BLaER1 treated with 17β-estradiol and CSF1 and Interleukin-3, amounts not matched to agents 10 nM and 100 nM (cell line): ENCODE results near the gene CTNNA3.

ENCODE experiments used
- H3K27ac ChIP-seq, 11 experiments: shearing (Covaris generic); formaldehyde crosslinking; 2 replicates each; pipeline ENCODE4 v1.8.1; 2022
- H3K27me3 ChIP-seq, 11 experiments: shearing (Covaris generic); formaldehyde crosslinking; 2 replicates each; pipeline ENCODE4 v1.8.1; 2022
- H3K36me3 ChIP-seq, 11 experiments: shearing (Covaris generic); formaldehyde crosslinking; 2 replicates each; pipeline ENCODE4 v1.8.1; 2022
- H3K4me1 ChIP-seq, 10 experiments: shearing (Covaris generic); formaldehyde crosslinking; 2 replicates each; pipeline ENCODE4 v1.8.1; 2022
- H3K4me2 ChIP-seq, 11 experiments: shearing (Covaris generic); formaldehyde crosslinking; 2 replicates each; pipeline ENCODE4 v1.8.1; 2022
- H3K4me3 ChIP-seq, 10 experiments: shearing (Covaris generic); formaldehyde crosslinking; 2 replicates each; pipeline ENCODE4 v1.8.1; 2022
- H3K9ac ChIP-seq, 11 experiments: shearing (Covaris generic); formaldehyde crosslinking; 2 replicates each; pipeline ENCODE4 v1.8.1; 2022
- H3K9me3 ChIP-seq, 11 experiments: shearing (Covaris generic); formaldehyde crosslinking; replicated peaks in 1 of 11; 2 replicates each; pipeline ENCODE4 v1.8.1; 2022
- H4K20me1 ChIP-seq, 11 experiments: shearing (Covaris generic); formaldehyde crosslinking; 2 replicates each; pipeline ENCODE4 v1.8.1; 2022
- Cebpa-rat ChIP-seq, 11 experiments: shearing (Covaris generic); IDR thresholded peaks; 2 replicates each; pipeline ENCODE4 v1.8.1; 2022

The CTNNA3 gene

DNA sequence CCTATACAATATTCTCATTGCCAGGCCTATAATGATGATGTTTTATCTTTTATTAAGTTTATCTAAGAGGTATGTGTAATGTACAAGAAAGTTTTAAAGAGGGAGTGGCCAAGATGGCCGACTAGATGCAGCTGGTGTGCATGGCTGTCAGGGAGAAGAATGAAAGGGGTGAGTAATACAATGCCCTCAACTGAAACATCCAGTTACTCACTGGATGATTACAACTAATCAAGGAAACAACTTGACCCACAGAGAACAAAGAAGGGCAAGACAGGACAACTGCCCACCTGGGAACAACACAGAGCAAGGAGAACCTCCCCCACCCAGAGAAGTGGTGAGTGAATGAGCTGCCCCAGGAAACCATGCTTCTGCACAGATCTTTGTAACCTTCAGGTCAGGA lies 1650.1 kb downstream of the CTNNA3 start:
- Histone ChIP-seq H3K9me3 (peaks cover 0 to 11% (median 6%) of the 10 kb centered on the region in 11 experiments; a peak in 8 of 22 replicates), H3K4me1 (no peaks in the 10 kb centered on the region), H3K36me3 (no peaks in the 10 kb centered on the region), H3K4me3 (no peak overlapping the region), H4K20me1 (no peaks in the 10 kb centered on the region), H3K4me2 (no peak overlapping the region), H3K27ac (no peak overlapping the region), H3K27me3 (no peaks in the 10 kb centered on the region), H3K9ac (no peak overlapping the region)
- no peak for TF ChIP-seq Cebpa-rat (IDR thresholded peaks at IDR 0.05)

DNA sequence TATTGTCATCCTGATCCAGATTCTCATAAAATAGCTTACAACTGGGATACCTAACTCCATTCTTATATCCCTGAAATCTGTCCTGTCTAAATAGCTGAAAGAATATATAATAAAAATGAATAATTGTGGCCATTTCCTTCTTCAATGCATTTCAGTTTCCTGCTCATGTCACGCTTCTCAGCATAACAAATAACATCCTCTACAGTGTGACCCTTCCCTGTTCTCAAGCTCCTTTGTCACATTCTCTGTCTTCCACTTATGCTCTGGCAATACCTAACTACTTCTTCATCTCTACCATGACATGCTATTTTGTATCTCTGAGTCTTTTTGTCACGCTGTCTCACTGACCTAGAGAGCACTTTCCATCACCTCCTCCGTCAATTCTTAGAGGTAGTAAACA lies 1654.2 kb downstream of the CTNNA3 start:
- Histone ChIP-seq H3K9ac (no peak overlapping the region), H3K27me3 (no peaks in the 10 kb centered on the region), H3K27ac (no peak overlapping the region), H3K4me2 (no peak overlapping the region), H3K4me1 (no peaks in the 10 kb centered on the region), H4K20me1 (no peaks in the 10 kb centered on the region), H3K9me3 (peaks cover 0 to 10% (median 6%) of the 10 kb centered on the region in 11 experiments; a peak in 8 of 22 replicates), H3K4me3 (no peak overlapping the region), H3K36me3 (no peaks in the 10 kb centered on the region)
- TF ChIP-seq Cebpa-rat (IDR thresholded peaks at IDR 0.05), result no peak

DNA sequence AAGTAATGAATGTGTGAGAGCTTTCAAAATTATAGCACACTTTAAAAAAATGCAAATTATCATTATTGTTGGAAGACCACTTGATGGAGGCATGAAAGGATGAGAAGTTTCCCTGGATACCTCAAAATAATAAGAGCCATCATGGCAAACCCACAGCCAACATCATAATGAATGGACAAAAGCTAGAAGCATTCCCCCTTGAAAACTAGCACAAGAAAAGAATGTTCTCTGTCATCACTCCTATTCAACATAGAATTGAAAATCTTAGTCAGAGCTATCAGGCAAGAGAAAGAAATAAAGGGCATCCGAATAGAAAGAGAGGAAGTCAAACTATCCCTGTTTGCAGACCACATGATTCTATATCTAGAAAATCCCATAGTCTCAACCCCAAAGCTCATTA lies 1657.4 kb downstream of the CTNNA3 start:
- H3K4me1 ChIP-seq, result no peaks in the 10 kb centered on the region
- H3K4me3 ChIP-seq, result no peak overlapping the region
- no peak overlapping the region for H3K27ac ChIP-seq
- H3K9me3 ChIP-seq, result no peaks in the 10 kb centered on the region
- H4K20me1 ChIP-seq, result no peaks in the 10 kb centered on the region
- H3K27me3 ChIP-seq, result no peaks in the 10 kb centered on the region
- H3K4me2 ChIP-seq, result no peak overlapping the region
- TF ChIP-seq Cebpa-rat (IDR thresholded peaks at IDR 0.05), result no peak
- no peak overlapping the region for H3K9ac ChIP-seq
- H3K36me3 ChIP-seq, result no peaks in the 10 kb centered on the region

DNA sequence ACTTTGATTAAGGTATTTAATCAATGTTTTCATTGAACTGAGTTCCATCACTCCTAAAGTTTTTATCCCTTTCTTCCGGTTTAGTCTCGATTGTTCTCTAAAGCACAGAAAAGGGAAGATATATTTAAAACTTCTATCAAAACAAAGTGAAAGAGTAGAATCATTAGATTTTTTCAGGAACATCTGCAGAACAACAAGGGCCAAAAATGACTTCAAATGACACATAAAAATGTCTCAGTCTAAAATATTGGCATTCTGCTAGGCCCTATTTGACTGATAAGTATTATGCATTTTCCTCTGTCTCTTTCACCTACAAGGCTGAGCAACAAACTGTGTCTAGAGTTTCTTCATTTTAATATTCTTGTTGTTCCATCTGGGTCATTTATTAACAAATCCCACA lies 1669.7 kb downstream of the CTNNA3 start:
- H3K4me1 ChIP-seq, result no peaks in the 10 kb centered on the region; a peak in 1 of 20 replicates
- no peak overlapping the region for H3K4me3 ChIP-seq
- TF ChIP-seq Cebpa-rat (IDR thresholded peaks at IDR 0.05), result no peak
- H3K9me3 ChIP-seq, result no peaks in the 10 kb centered on the region
- H4K20me1 ChIP-seq, result no peaks in the 10 kb centered on the region
- H3K9ac ChIP-seq, result no peak overlapping the region
- H3K27me3 ChIP-seq, result no peaks in the 10 kb centered on the region
- no peak overlapping the region for H3K27ac ChIP-seq
- H3K36me3 ChIP-seq, result no peaks in the 10 kb centered on the region
- H3K4me2 ChIP-seq, result no peak overlapping the region

DNA sequence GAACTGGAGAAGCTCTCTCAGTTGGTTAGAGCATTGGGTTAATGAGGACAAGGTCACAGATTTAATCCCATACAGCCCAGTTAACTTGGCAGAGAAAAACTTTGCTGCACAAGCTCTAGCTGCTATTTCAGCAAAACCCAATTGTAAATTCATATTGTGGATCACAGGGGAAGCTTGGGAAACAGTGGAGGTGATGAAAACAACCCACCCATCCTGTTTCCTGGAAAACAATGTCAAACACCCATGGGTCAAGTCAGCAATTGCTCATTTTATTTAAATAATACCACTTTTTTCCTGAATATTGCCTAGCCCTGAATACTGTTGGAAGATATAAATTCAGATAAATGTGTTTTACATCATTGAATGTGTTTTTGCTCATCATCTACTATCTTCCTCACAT lies 1670.8 kb downstream of the CTNNA3 start:
- Histone ChIP-seq H3K27ac (no peak overlapping the region), H3K36me3 (no peaks in the 10 kb centered on the region), H3K9me3 (no peaks in the 10 kb centered on the region), H3K4me1 (no peaks in the 10 kb centered on the region; a peak in 1 of 20 replicates), H3K9ac (no peak overlapping the region), H4K20me1 (no peaks in the 10 kb centered on the region), H3K4me3 (no peak overlapping the region), H3K4me2 (no peak overlapping the region), H3K27me3 (no peaks in the 10 kb centered on the region)
- TF ChIP-seq Cebpa-rat (IDR thresholded peaks at IDR 0.05), result no peak

DNA sequence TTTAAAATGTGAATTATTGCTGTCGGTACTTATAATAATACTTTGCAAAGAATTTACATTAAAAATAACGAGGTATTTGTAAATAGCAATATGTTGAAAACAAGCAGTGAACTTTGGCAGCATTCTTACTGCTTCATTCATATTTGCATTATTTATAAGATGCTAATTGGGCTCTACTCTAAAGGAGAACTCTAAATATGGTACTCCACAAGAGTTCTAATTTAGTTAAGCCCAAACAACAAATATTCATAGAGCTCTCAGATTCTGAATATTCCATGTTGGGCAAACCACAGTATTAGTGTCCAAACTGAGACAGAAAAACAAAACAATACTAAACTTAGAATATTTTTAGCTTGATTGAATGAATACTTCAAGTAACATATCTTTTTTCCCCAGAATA lies 1674.6 kb downstream of the CTNNA3 start:
- no peak overlapping the region for H3K9ac ChIP-seq
- H3K27ac ChIP-seq, result no peak overlapping the region
- no peaks in the 10 kb centered on the region for H3K27me3 ChIP-seq
- H3K9me3 ChIP-seq, result no peaks in the 10 kb centered on the region
- H3K36me3 ChIP-seq, result no peaks in the 10 kb centered on the region
- H3K4me1 ChIP-seq, result no peaks in the 10 kb centered on the region; a peak in 1 of 20 replicates
- H3K4me2 ChIP-seq, result no peak overlapping the region
- no peak for TF ChIP-seq Cebpa-rat (IDR thresholded peaks at IDR 0.05)
- no peak overlapping the region for H3K4me3 ChIP-seq
- no peaks in the 10 kb centered on the region for H4K20me1 ChIP-seq

DNA sequence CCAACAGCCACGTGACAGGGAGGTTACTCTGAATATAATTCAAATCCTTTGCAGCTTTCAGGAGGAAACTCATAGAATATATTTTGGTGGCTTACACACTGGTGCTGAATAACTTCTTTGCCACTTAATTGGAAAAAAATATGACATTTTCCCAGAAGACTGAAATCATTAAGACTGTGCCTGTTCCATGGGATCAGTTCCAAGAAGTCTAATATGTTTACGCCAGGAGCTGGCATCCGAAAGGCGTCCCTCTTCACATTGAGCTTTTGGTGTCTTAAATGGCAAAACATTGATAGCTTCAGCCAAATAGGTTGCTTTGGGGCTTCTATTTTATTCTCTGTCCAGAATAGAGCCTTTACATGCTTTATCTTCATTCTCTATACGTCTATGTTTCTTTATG lies 1687.8 kb downstream of the CTNNA3 start:
- no peak for TF ChIP-seq Cebpa-rat (IDR thresholded peaks at IDR 0.05)
- Histone ChIP-seq H4K20me1 (no peaks in the 10 kb centered on the region), H3K9me3 (no peaks in the 10 kb centered on the region), H3K27me3 (no peaks in the 10 kb centered on the region), H3K4me2 (no peak overlapping the region), H3K36me3 (no peaks in the 10 kb centered on the region), H3K27ac (no peak overlapping the region), H3K9ac (no peak overlapping the region), H3K4me1 (no peaks in the 10 kb centered on the region), H3K4me3 (no peak overlapping the region)

DNA sequence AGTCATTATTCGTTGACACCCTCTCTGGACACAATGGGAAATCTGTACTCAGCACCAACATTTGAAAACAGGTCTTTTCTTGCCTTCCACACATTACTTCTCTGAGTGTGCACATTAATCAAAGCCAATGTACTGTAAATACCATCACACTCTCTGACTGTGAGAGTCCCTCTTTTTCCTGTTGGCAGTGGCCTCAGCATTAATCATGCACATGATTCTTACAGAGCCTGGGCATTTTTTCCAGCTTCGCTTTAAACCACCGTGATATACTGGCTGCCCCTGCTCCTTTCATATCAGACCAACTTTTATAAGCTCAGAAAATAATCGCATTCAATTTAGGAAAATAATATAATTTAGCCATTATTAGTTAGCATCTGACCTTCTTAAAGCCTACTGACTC lies 1689.6 kb downstream of the CTNNA3 start:
- Histone ChIP-seq H3K27me3 (no peaks in the 10 kb centered on the region), H3K36me3 (no peaks in the 10 kb centered on the region), H3K4me3 (no peak overlapping the region), H3K9ac (no peak overlapping the region), H3K4me1 (no peaks in the 10 kb centered on the region), H3K9me3 (no peaks in the 10 kb centered on the region), H4K20me1 (no peaks in the 10 kb centered on the region), H3K27ac (no peak overlapping the region), H3K4me2 (no peak overlapping the region)
- TF ChIP-seq Cebpa-rat (IDR thresholded peaks at IDR 0.05), result no peak

DNA sequence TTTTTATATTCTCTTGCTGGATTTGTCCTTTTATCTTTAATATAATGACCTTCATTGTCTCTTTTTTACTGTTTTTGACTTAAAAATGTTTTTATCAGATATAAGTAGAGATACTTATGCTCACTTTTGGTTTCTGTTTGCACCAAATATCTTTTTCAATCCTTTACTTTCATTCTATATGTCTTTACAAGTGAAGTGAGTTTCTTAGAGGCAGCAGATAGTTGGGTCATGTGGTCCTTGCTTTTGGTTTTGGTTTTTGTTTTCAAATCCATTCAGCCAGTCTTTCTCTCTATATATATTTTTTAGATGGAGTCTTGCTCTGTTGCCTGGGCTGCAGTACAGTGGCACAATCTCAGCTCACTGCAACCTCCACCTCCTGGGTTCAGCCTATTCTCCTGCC lies 1702.5 kb downstream of the CTNNA3 start:
- H3K4me3 ChIP-seq, result no peak overlapping the region
- H3K4me2 ChIP-seq, result no peak overlapping the region

DNA sequence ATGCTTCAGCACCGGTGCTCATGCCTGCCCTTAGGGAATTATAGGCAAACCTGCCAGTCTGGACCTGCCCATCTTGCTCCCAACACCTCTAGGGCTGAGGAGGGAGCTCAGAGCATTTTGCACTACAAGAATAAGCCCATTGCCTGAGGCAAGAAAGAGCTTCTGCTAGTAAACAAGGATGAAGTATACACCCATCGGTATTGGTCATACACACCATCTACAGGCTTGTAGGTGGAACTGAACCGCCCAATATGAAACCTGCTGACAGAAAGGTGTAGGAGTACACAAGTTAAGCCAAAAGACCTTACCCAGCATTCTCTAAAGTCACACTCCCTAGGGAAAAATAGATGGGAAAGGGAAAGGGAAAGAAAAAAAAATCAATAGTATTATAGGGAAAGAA lies 1727.1 kb downstream of the CTNNA3 start:
- no peak overlapping the region for H3K4me3 ChIP-seq
- H4K20me1 ChIP-seq, result no peaks in the 10 kb centered on the region
- no peaks in the 10 kb centered on the region for H3K36me3 ChIP-seq
- no peaks in the 10 kb centered on the region for H3K27me3 ChIP-seq
- TF ChIP-seq Cebpa-rat (IDR thresholded peaks at IDR 0.05), result no peak
- H3K4me1 ChIP-seq, result peaks cover 0 to 4% (median 0%) of the 10 kb centered on the region in 10 experiments; a peak in 1 of 20 replicates
- no peak overlapping the region for H3K27ac ChIP-seq
- H3K9me3 ChIP-seq, result no peaks in the 10 kb centered on the region
- no peak overlapping the region for H3K4me2 ChIP-seq
- H3K9ac ChIP-seq, result no peak overlapping the region

More for the DNA sequence above, 1702.5 kb downstream of the CTNNA3 start:
- Histone ChIP-seq H3K9me3 (peaks cover 4 to 21% (median 14%) of the 10 kb centered on the region in 11 experiments; a peak in 19 of 22 replicates), H4K20me1 (no peaks in the 10 kb centered on the region), H3K4me1 (no peaks in the 10 kb centered on the region), H3K9ac (no peak overlapping the region), H3K27ac (no peak overlapping the region), H3K36me3 (no peaks in the 10 kb centered on the region), H3K27me3 (no peaks in the 10 kb centered on the region)
- no peak for TF ChIP-seq Cebpa-rat (IDR thresholded peaks at IDR 0.05)
